Aorta (tissue), 5 donors: Measurements from ENCODE around the gene LYSMD2. TPM values are rescaled to one million over a fixed set of nuclear protein-coding genes. Genes with fewer than 3 reads are reported as not detected.

Experiments
- ATAC-seq: fragments of 200-7000 bp; cut with Tn5 transposase; one replicate; pipeline ENCODE4 v1.9.1; 2022; ENCODE audit warnings: moderate library complexity; ENCODE audit not compliant: low FRiP score
- DNase-seq, 2 donors: peaks; one replicate each; pipeline ENCODE4 v3.0.0-alpha.2; 2020
- H3K27ac ChIP-seq, 2 donors: one replicate each; pipeline ENCODE4 v1.5.1; 2013; ENCODE audit warnings: low read length in 2 of 2, mild to moderate bottlenecking in 2 of 2, moderate library complexity in 2 of 2, control low read depth in 1 of 2, inconsistent platforms in 1 of 2, low read depth in 1 of 2
- H3K27me3 ChIP-seq, 2 donors: one replicate each; pipeline ENCODE4 v1.6.1; 2013; ENCODE audit warnings: control low read depth in 1 of 2, low read length in 1 of 2, mild to moderate bottlenecking in 1 of 2, moderate library complexity in 1 of 2; ENCODE audit not compliant: insufficient read depth in 2 of 2, control insufficient read depth in 1 of 2
- H3K36me3 ChIP-seq, 2 donors: one replicate each; pipeline ENCODE4 v1.6.1; 2013; ENCODE audit warnings: control low read depth in 1 of 2, low read length in 1 of 2, mild to moderate bottlenecking in 1 of 2; ENCODE audit not compliant: insufficient read depth in 2 of 2, control insufficient read depth in 1 of 2
- H3K4me1 ChIP-seq, 2 donors: one replicate each; pipeline ENCODE4 v1.6.1; 2013; ENCODE audit warnings: low read length in 2 of 2, control low read depth in 1 of 2, mild to moderate bottlenecking in 1 of 2, moderate library complexity in 1 of 2; ENCODE audit not compliant: insufficient read depth in 2 of 2, control insufficient read depth in 1 of 2
- H3K4me3 ChIP-seq, 2 donors: one replicate each; pipeline ENCODE4 v1.5.1; 2013; ENCODE audit warnings: low read length in 2 of 2, control low read depth in 1 of 2, mild to moderate bottlenecking in 1 of 2
- H3K9me3 ChIP-seq: one replicate; pipeline ENCODE4 v1.6.1; 2013; ENCODE audit warnings: mild to moderate bottlenecking, low read length; ENCODE audit not compliant: control insufficient read depth
- WGBS, 2 donors: extraction: QIAGEN DNeasy Blood & Tissue Kit; methylation state at CpG; one replicate each; pipeline ENCODE4 v1.1.7; 2013; 5-methylcytosine and 5-hydroxymethylcytosine counted together
- intact Hi-C, 2 donors: fragments of 100-400 bp; cut with DNase I; formaldehyde crosslinking; loops; one replicate each; pipeline versions ENCODE4 v1.14.2 to v1.15.0; 2022
- polyA plus RNA-seq, 2 donors: library from polyadenylated mRNA; stranded (reverse); fragments of 200-250 nt; gene quantifications; one replicate each; pipeline ENCODE4 v1.2.3, GENCODE V29; 2013
- total RNA-seq, 2 donors: library from RNA; stranded (reverse); fragmentation: NEBNext Ultra II Directional; extraction: Animal tissue kit (Norgen Biotek cat#: 25700); gene quantifications; one replicate each; pipeline ENCODE4 v1.2.1, GENCODE V29; 2021
- donor health status: healthy with polysubstance abuse.
- donor health status: Bipolar disorder and iron deficiency.
- donor health status: DM: no; HTN: no; CAD: no.
- donor health status: DM: no; HTN: no; CAD: no.
- donor health status: DM: yes; HTN: yes; CAD: no.

LYSMD2 gene
- total and polyA plus RNA-seq, 4 donors: 9.7 to 14.3 (median 11.4) TPM

DNA sequence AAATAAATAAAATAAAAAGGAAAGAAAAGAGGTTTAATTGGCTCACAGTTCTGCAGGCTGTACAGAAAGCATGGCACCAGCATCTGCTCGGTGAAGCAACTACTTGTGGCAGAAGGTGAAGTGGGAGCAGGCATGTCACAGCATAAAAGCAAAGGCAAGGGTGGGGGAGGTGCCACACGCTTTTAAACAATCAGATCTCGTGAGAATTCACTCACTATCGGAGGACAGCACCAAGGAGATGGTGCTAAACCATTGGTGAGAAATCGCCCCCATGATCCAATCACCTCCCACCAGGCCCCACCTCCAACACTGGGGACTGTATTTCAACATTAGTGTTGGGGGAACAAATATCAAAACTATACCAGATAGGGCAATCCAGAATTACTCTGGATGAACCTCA is 40.9 kb downstream of the LYSMD2 start:
- ATAC-seq: no peak
- no peak for DNase-seq
- WGBS, 2 donors: 72% methylated on average over 5 of the region's 5 CpGs
- peaks cover 0 to 2% of the 10 kb centered on the region in 2 donors for H3K27me3 ChIP-seq
- H3K4me3 ChIP-seq: no peak overlapping the region
- intact Hi-C loops: no loop called here
- H3K4me1 ChIP-seq: no peaks in the 10 kb centered on the region
- H3K9me3 ChIP-seq: no peaks in the 10 kb centered on the region
- H3K27ac ChIP-seq: no peak overlapping the region
- no peaks in the 10 kb centered on the region for H3K36me3 ChIP-seq

DNA sequence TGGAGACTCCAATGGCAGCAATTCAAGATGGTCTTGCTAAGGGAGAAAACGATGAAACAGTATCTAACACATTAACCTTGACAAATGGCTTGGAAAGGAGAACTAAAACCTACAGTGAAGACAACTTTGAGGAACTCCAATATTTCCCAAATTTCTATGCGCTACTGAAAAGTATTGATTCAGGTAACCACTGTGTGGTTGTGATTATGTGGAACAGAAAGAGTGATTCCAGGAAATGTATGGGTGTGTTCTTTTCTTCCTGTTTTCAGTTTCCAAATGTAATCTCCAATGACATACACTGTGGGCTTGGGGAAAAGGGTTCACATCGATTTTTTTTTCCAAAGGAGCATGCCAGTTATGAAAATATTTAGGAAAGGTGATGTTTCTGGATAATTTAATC is 45.3 kb downstream of the LYSMD2 start:
- no peaks in the 10 kb centered on the region for H3K4me1 ChIP-seq
- no peak for ATAC-seq
- intact Hi-C loops: no loop called here
- H3K4me3 ChIP-seq: no peak overlapping the region
- DNase-seq: no peak
- H3K27me3 ChIP-seq: peaks cover 0 to 2% of the 10 kb centered on the region in 2 donors
- H3K27ac ChIP-seq: no peak overlapping the region
- H3K9me3 ChIP-seq: no peaks in the 10 kb centered on the region
- 68 to 71% methylated on average over 3 of the region's 3 CpGs for WGBS, 2 donors
- no peaks in the 10 kb centered on the region for H3K36me3 ChIP-seq

DNA sequence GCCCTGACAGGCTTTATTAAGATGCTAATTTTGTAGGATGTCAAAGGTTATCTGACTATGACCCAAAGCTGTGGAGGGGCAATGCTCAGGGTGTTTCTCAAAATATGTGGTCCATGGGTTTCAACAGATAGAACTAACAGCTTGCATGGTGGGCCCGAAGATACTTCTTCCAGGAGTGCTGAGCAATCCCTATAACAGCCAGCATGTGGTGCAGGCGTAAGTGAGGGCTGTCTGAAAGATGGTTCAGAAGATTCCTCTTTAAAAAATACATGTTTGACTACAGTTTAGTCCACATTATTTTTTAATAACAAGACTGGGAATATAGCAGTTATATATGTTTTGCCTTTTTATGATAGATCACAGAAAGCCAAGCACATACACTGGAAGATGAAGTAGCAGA is 48.6 kb downstream of the LYSMD2 start:
- DNase-seq (no peak), ATAC-seq (no peak)
- no peak overlapping the region for H3K27ac ChIP-seq
- H3K27me3 ChIP-seq: no peaks in the 10 kb centered on the region
- H3K36me3 ChIP-seq: no peaks in the 10 kb centered on the region
- H3K4me3 ChIP-seq: no peak overlapping the region
- WGBS, 2 donors: 71 to 76% methylated on average over 2 of the region's 2 CpGs
- intact Hi-C loops: no loop called here
- H3K4me1 ChIP-seq: no peaks in the 10 kb centered on the region
- peaks cover 3% of the 10 kb centered on the region for H3K9me3 ChIP-seq

DNA sequence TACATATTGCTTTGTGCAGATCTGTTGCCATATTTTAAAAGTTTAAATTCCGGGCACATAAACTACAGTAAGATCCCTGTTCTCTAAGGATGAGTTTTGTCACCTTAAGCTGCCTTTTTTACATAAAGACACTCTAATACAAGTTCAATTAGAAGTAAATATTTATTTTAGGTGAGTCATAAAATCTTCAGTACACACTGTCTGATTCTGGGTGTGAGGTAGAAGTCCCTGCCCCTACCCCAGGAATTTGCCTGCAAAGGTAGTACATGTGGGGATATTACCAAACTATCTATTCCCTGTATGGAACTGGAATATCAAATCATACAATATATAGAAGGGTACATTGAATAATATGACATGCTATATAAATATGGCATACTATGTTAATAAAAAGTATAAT is 49.9 kb downstream of the LYSMD2 start:
- no peaks in the 10 kb centered on the region for H3K27me3 ChIP-seq
- H3K27ac ChIP-seq: no peak overlapping the region
- no peak overlapping the region for H3K4me3 ChIP-seq
- WGBS, 2 donors: 0 to 46% methylated on average over 1 of the region's 1 CpG
- intact Hi-C loops: no loop called here
- no peak for ATAC-seq
- H3K4me1 ChIP-seq: no peaks in the 10 kb centered on the region
- no peaks in the 10 kb centered on the region for H3K36me3 ChIP-seq
- DNase-seq: no peak
- H3K9me3 ChIP-seq: peaks cover 3% of the 10 kb centered on the region

DNA sequence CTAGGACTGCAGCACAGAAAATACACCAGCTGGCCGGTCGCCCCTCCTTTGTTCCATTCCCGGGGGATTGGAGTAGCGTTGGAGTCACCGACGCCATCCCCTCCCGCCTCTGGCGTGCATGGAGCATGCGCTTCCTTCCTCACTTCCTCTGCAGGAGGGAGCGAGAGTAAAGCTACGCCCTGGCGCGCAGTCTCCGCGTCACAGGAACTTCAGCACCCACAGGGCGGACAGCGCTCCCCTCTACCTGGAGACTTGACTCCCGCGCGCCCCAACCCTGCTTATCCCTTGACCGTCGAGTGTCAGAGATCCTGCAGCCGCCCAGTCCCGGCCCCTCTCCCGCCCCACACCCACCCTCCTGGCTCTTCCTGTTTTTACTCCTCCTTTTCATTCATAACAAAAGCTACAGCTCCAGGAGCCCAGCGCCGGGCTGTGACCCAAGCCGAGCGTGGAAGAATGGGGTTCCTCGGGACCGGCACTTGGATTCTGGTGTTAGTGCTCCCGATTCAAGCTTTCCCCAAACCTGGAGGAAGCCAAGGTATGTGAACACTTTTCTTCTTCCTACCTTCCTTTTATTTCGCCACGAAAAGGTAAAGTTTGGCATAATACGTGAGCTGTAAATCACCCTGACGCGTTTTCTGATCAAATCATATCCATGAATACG is 56.0 kb downstream of the LYSMD2 start, which contains the start of gene SCG3:
Gene SCG3 (plus strand): TSS at position 201 of the 661 bp plus-strand sequence. CDS start 253 bp downstream, at position 454.
- intact Hi-C loops: no loop called here
- Histone ChIP-seq H3K4me1 (no peaks in the 10 kb centered on the region), H3K9me3 (peaks cover 4% of the 10 kb centered on the region), H3K27ac (no peak within 1 kb of the TSS), H3K4me3 (no peak within 1 kb of the TSS), H3K27me3 (no peaks in the 10 kb centered on the region), H3K36me3 (no peaks in the 10 kb centered on the region)
- DNase-seq: peak; percentile 84 to 88
- WGBS, 2 donors: 2 to 3% methylated on average over 38 of the region's 38 CpGs
- peak; percentile 74 for ATAC-seq

DNA sequence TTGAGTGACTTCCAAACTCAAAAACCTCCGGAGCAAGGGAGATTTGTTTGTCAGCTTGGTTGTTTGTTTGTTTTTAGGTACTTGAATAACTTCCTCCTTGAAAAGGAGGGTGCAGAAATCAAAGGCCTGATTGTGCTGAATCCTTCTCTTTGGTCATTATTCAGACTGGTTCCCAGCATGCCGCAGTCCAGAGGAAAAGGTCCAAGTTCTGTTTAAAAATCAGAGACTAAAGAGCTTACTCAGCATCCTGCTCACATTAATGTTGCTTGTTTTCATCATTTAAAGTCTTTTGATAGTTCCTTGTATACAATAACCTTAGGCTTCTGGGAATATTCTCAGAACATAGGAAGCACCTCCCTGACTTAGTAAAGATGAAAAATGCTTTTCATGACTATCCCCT is 57.1 kb downstream of the LYSMD2 start:
- H3K27me3 ChIP-seq: no peaks in the 10 kb centered on the region
- 42 to 47% methylated on average over 2 of the region's 2 CpGs for WGBS, 2 donors
- no peak overlapping the region for H3K27ac ChIP-seq
- H3K9me3 ChIP-seq: peaks cover 3% of the 10 kb centered on the region
- H3K4me3 ChIP-seq: no peak overlapping the region
- no peaks in the 10 kb centered on the region for H3K4me1 ChIP-seq
- intact Hi-C loops: no loop called here
- ATAC-seq (no peak), DNase-seq (no peak)
- no peaks in the 10 kb centered on the region for H3K36me3 ChIP-seq

DNA sequence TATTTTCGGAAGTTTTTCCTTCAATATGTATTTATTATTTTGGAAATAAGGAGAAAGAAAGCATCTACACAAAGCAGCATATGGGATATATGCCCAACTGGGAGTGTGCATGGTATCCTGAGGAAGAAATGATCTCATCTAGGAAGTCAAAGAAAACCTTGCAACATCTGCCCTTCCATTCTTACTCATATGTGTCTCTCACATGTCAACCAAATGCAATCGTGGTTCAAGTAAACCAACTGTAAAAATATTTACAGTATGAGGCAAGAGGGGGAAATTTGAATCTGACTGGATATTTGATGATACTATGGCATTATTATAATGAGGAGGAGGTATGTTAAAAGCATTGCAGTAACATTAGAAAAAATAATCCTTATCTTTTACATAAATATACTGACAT is 59.4 kb downstream of the LYSMD2 start:
- intact Hi-C loops: loop anchor here in 1 of 2 donors (5.0 kb wide), 1 partner anchor 264 kb away; no protein-coding TSS in a partner anchor
- Histone ChIP-seq H3K36me3 (no peaks in the 10 kb centered on the region), H3K4me3 (no peak overlapping the region), H3K27ac (no peak overlapping the region), H3K9me3 (peaks cover 3% of the 10 kb centered on the region), H3K27me3 (no peaks in the 10 kb centered on the region), H3K4me1 (no peaks in the 10 kb centered on the region)
- WGBS, 2 donors: 63 to 69% methylated on average over 2 of the region's 2 CpGs
- DNase-seq (no peak), ATAC-seq (no peak)

DNA sequence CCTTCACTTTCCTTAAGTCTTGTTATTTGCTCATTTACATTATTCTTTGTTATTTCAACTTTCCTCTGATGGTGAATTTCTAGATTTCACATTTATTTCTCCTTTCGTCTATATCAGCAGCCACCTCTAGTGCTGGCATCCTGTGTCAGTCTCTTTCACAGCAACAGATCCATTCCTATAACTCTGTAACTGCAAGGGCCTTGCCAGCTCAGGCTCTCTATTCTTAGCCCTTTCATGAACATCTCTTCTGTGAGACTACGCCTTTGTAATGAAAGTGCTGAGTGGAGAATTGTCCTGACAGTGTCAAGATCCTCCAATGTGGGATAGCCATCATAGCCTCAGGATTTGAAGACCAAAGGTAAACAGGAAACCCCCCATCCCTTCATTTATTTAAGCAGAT is 60.0 kb downstream of the LYSMD2 start:
- Histone ChIP-seq H3K4me3 (no peak overlapping the region), H3K9me3 (peaks cover 3% of the 10 kb centered on the region), H3K36me3 (no peaks in the 10 kb centered on the region), H3K27ac (no peak overlapping the region), H3K27me3 (no peaks in the 10 kb centered on the region), H3K4me1 (no peaks in the 10 kb centered on the region)
- intact Hi-C loops: loop anchor here in 1 of 2 donors (5.0 kb wide), 1 partner anchor 265 kb away; no protein-coding TSS in a partner anchor
- 69 to 77% methylated on average over 2 of the region's 2 CpGs for WGBS, 2 donors
- ATAC-seq (no peak), DNase-seq (no peak)

DNA sequence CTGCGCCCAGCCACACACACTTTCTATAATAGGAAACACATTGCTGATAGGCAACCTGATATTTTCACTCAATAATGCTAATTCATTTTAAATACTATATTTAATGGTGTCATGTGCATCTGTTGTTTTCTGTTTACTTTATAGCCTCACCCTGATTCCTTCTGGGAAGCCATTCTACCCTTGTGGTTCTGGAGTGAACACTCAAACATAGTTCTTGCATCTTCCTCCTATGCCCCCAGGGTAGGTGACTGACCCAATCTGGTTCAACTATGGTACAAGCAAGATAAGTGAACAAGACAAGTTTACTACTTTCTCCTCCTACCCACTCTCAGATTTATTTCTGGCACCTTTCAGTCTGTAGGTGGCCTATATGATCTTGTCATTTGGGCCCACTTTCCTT is 60.4 kb downstream of the LYSMD2 start:
- Histone ChIP-seq H3K27me3 (no peaks in the 10 kb centered on the region), H3K27ac (no peak overlapping the region), H3K36me3 (no peaks in the 10 kb centered on the region), H3K4me1 (no peaks in the 10 kb centered on the region), H3K9me3 (peaks cover 3% of the 10 kb centered on the region), H3K4me3 (no peak overlapping the region)
- no peak for ATAC-seq
- WGBS, 2 donors: 83 to 94% methylated on average over 1 of the region's 1 CpG
- intact Hi-C loops: loop anchor here in 1 of 2 donors (5.0 kb wide), 1 partner anchor 265 kb away; no protein-coding TSS in a partner anchor
- no peak for DNase-seq
